ENCODE results near the gene SFXN5.
"Not testable (repeated sequence)": the region's sequence is repeated elsewhere in the genome, so short reads cannot be mapped to it uniquely, and the experiment has no call there.

SFXN5 gene

GRCh38 chr2:73078457-73079411 lies 7.2 kb upstream of the SFXN5 start:
- DNase-seq = no peak
- no peak for ATAC-seq

DNA sequence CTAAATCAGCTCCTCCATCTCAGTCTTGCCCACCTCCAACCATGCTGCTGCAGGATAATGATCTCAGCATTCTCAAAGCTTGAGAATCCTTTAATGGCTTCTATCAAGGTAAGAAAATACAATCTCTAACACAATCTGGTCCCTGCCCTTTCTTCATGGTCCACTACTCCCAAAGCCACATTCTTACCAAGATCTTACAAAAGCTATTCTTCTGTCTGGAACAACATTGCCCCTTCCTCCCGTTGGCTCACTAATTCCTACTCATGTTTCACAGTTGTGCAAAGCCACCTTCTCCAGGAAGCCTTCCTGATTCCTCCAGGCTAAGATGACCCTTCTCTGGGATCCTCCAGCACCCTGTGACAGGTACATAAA lies 5.9 kb upstream of the SFXN5 start:
- no peak for ATAC-seq
- no peak for DNase-seq

DNA sequence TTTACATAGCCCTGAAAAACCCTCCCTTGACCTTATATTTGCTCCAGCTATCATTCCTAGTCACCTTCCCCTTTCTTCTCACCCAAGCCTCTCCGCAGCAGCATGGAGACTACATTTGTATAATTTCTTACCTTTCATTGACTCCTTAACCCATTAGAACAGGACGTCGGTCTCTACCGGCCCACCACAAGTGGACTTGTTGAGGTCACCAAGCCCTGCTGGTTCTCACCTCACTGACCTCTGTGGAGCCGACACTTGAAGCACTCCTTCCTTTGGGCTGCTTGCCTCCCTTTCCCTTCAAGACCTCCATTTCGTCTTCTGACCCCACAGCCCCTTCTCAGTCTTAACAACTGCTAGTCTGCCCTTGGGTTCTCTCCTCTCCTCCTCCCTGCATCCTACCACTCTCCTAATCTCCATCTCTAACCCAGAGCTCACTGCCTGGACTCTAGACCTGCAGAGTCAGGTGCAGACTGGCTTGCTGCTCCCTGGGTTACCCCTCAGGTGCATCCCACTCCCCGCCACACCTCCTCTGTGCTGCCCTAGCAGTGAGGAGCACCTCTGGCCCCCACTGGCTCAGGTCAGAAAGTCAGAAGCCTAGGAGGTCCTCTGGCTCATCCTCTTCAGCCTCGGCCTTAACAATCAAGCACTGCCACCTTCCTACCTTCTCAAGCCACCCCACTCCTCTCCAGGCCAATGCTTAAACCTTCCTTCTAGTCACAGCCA lies 5.3 kb upstream of the SFXN5 start:
- DNase-seq (no peak), ATAC-seq (no peak)

- ATAC-seq (no peak), DNase-seq (no peak)
Measured at GRCh38 chr2:73075477-73076373, 4.2 kb upstream of the SFXN5 start.

DNA sequence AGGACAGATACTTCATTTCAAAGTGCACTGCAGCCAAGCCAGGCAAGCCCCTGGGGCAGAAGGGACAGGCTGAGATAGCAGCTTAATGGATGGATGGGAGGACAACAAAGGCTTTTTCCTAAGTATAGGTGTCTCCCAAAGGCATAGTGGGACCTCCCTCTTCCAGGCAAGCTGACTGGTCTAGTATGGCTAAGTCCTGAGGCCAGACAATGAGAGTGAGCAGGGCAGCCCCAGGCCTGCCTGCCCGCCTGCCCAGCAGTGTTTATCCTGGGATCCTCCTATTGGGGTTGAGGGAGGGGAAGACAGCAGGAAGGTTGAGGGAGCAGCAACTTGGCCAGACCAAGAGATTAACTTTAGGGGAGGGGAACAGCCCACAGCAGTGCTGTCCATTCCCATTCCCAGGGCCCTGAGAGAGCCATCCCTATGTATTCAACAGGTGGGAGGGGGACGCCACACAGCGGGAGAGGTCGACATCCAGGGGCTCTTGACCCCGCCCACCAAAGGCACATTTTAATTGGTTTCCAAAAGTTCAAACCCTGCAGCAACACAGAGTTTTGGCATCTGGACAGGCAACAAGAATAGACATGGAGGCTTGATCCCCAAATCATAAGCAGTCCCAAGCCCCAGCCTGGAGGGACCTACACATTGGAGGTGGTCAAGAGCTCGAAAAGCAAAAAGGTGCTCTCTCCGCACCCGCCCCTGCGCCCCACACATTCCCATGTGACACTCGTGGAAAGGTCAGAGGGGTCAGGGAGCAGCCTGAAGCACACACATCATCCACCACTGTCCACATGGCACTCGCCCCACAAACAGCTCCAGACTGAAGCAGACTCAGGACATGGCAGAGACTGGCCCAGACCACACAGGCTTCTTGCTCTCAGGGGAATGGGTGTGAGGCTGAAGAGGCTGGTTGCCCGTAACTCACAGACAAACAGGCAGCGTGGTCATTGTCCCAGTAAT lies 2.9 kb upstream of the SFXN5 start:
- ATAC-seq = no peak
- DNase-seq = no peak

- ATAC-seq (no peak), DNase-seq (no peak)
Measured at GRCh38 chr2:73072416-73072815, 904 bp upstream of the SFXN5 start.

DNA sequence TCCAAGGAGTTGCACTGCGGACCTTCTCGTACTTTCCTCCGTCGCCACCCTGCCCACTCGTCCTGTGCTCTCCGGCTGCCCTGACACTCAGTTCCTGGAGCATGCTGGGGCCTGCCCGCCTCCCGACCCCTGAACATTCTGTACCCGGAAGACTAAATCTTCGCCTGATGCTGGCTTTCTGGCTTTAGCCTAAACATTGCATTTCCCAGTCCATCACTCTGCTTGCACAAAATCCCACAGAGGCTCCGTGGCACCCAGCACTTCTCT lies 550 bp upstream of the SFXN5 start:
- DNase-seq (peak; percentile 45), ATAC-seq (no peak)

- DNase-seq = peak; percentile 69
Measured at GRCh38 chr2:73070643-73071359, 711 bp downstream of the SFXN5 start.

GRCh38 chr2:73069855-73070642 lies 1.5 kb downstream of the SFXN5 start:
- DNase-seq = no peak
- no peak for ATAC-seq

More at GRCh38 chr2:73070643-73071359, 711 bp downstream of the SFXN5 start:
- ATAC-seq = peak; percentile 30

DNA sequence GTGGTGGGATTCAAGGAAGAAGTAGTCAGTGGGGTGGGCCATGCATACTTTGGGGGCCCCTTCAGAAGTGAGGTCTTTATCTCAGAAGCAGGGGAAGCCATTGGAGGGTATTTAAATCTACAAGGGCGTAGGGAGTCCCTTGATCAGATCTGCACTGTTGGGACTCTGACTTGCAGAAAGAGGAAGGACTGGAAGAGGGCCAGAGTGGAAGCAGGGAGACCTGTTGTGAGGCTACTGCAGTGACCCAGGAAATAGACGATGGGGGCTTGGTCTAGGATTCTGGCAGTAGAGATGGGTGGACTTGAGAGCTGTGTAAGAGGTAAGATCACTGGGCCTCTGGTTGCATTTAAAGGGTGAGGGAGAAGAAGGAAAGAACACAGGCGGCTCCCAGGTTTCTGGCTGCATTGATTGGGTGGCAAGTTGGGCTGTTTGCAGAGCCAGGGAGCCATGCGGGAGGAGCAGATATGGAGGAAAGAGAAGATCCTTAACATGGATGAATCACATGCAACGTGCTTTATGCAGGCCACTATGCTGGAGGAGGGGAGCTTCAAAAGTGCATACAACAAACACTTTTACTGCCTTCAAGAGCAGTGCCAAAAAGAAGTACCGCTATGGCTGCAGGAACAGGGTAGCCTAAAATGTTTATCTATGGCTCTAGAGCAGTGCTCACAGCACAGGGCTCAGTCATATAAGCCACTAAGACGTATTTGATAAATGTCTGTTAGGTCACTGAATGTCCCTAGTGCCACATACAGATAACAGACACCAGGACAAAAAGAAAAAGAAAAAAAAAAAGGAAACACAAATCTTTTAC lies 2.3 kb downstream of the SFXN5 start:
- DNase-seq = no peak
- no peak for ATAC-seq

- no peak for ATAC-seq
Measured at GRCh38 chr2:73068147-73068546, 3.4 kb downstream of the SFXN5 start.

DNA sequence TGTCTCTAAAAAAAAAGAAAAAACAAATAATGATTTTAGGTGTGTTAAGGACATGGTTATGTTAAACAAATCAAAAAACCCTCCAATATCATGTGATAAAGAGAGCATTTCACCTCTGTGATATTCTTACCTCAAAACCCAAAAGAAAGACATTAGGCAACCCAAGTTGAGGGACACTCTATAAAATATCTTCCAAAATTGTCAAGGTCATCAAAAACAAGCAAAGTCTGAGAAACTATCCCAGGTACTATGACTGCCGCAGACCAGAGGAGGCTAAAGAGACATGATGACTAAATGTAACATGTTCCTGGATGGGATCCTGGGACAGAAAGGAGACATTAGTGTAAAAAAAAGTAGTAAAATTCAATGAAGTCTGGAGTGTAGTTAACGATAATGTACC lies 4.5 kb downstream of the SFXN5 start:
- no peak for DNase-seq
- ATAC-seq = no peak

More at GRCh38 chr2:73068147-73068546, 3.4 kb downstream of the SFXN5 start:
- DNase-seq = no peak

- not testable (repeated sequence) for ATAC-seq, DNase-seq
Measured at GRCh38 chr2:73065070-73065469, 6.4 kb downstream of the SFXN5 start.

GRCh38 chr2:73063909-73064875 lies 7.3 kb downstream of the SFXN5 start:
- DNase-seq (no peak), ATAC-seq (peak; percentile 60)

GRCh38 chr2:73063472-73063871 lies 8.0 kb downstream of the SFXN5 start:
- no peak for ATAC-seq
- no peak for DNase-seq

GRCh38 chr2:73059106-73059505 lies 12.4 kb downstream of the SFXN5 start:
- no peak for ATAC-seq
- DNase-seq = no peak

DNA sequence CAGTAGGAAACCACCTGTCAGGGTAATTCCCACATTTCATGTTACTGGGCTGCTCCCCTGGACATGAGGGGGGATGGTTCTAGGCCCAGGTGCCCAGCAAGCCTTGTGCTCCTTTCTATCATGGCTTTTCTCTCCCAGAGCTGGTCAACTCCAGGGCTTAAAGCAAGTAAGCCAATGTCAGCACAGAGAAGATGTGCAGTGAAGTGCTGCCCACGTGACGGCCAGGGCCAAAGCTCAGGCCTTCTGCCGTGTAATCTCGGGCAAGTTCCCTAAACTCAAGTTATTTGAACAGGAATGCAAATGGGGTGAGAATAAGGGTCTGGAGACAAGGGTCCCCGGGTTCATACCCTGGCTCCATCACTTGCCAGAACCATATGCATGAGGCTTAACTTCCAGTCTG lies 16.5 kb downstream of the SFXN5 start:
- no peak for ATAC-seq
- no peak for DNase-seq

All from stimulated activated naive CD8-positive, alpha-beta T cell treated with anti-CD3 and anti-CD28 coated beads, Interleukin-15, Interleukin-2, amounts not matched to agents 100 U/mL and 50 U/mL, for 24 hours (primary cell).